Neural progenitor cell (in vitro differentiated cells): ENCODE measurements around the gene PTX4. TPM values are rescaled to one million over a fixed set of nuclear protein-coding genes. Genes with fewer than 3 reads are reported as not detected.
A peak's percentile ranks its signal among the peaks of the same experiment; 100 is the strongest.

Experiments
- DNase-seq: peaks from one replicate; pipeline ENCODE4 v3.0.0-alpha.2; 2016; ENCODE audit warnings: low spot score
- H2AFZ ChIP-seq: fragments of 200-600 bp; sonication (generic); replicated peaks from 2 replicates; pipeline ENCODE4 v1.6.1; 2016; ENCODE audit warnings: antibody characterized with exemption
- H3F3A ChIP-seq: fragments of 200-600 bp; sonication (generic); 2 replicates; pipeline ENCODE4 v1.6.1; 2016; ENCODE audit warnings: antibody characterized with exemption, low read depth
- H3K27ac ChIP-seq: fragments of 200-600 bp; sonication (generic); 2 replicates; pipeline ENCODE4 v1.5.1; 2016; ENCODE audit warnings: mild to moderate bottlenecking
- H3K27me3 ChIP-seq: fragments of 200-600 bp; sonication (generic); 2 replicates; pipeline ENCODE4 v1.6.1; 2016; ENCODE audit warnings: mild to moderate bottlenecking, moderate library complexity
- H3K36me3 ChIP-seq: fragments of 200-600 bp; sonication (generic); 2 replicates; pipeline ENCODE4 v1.5.1; 2016
- H3K4me1 ChIP-seq: fragments of 200-600 bp; sonication (generic); 2 replicates; pipeline ENCODE4 v1.6.1; 2016; ENCODE audit warnings: mixed run types
- H3K4me2 ChIP-seq: fragments of 200-600 bp; sonication (generic); 2 replicates; pipeline ENCODE4 v1.6.1; 2016
- H3K4me3 ChIP-seq: fragments of 200-600 bp; sonication (generic); 2 replicates; pipeline ENCODE4 v1.5.1; 2016
- H3K79me2 ChIP-seq: fragments of 200-600 bp; sonication (generic); 2 replicates; pipeline ENCODE4 v1.6.1; 2016; ENCODE audit warnings: low read depth
- H3K9ac ChIP-seq: fragments of 200-600 bp; sonication (generic); 2 replicates; pipeline ENCODE4 v1.6.1; 2016
- H3K9me3 ChIP-seq: fragments of 200-600 bp; sonication (generic); 2 replicates; pipeline ENCODE4 v1.5.1; 2016; ENCODE audit warnings: low read depth
- H4K20me1 ChIP-seq: fragments of 200-600 bp; sonication (generic); 2 replicates; pipeline ENCODE4 v1.6.1; 2016; ENCODE audit warnings: low read depth
- H3K27ac Mint-ChIP-seq: 3 replicates; pipeline ENCODE4 v1.8.0; 2021; ENCODE audit warnings: mixed read lengths
- H3K27me3 Mint-ChIP-seq: 2 replicates; pipeline ENCODE4 v1.8.0; 2022; ENCODE audit warnings: low read depth, mild to moderate bottlenecking, inconsistent platforms, moderate library complexity, mixed read lengths; ENCODE audit not compliant: insufficient read depth
- H3K36me3 Mint-ChIP-seq: 3 replicates; pipeline ENCODE4 v1.8.0; 2021; ENCODE audit warnings: mixed read lengths
- H3K4me1 Mint-ChIP-seq: 3 replicates; pipeline ENCODE4 v1.8.0; 2021; ENCODE audit warnings: mixed read lengths
- H3K4me3 Mint-ChIP-seq: 3 replicates; pipeline ENCODE4 v1.8.0; 2021; ENCODE audit warnings: mild to moderate bottlenecking, moderate library complexity, mixed read lengths
- H3K9me3 Mint-ChIP-seq: 3 replicates; pipeline ENCODE4 v1.8.0; 2020; ENCODE audit warnings: mixed read lengths
- CTCF ChIP-seq: fragments of 200-600 bp; sonication (generic); IDR thresholded peaks from 2 replicates; pipeline ENCODE4 v1.5.1; 2017; ENCODE audit warnings: antibody characterized with exemption, mild to moderate bottlenecking
- EZH2 ChIP-seq: fragments of 200-600 bp; sonication (generic); IDR thresholded peaks from 2 replicates; pipeline ENCODE4 v1.6.1; 2017; ENCODE audit warnings: antibody characterized with exemption, mild to moderate bottlenecking, moderate library complexity
- EZH2phosphoT487 ChIP-seq: fragments of 200-600 bp; sonication (generic); IDR thresholded peaks from 2 replicates; pipeline ENCODE4 v1.6.1; 2017; ENCODE audit warnings: antibody characterized with exemption
- total RNA-seq: library from RNA; depleted of rRNA; stranded (reverse); fragments of >200 nt; gene quantifications from 2 replicates; pipeline ENCODE4 v1.2.3, GENCODE V29; 2015; ENCODE audit warnings: low replicate concordance

PTX4 gene
- total RNA-seq, 1 donor from 2014 or later, result not detected

DNA sequence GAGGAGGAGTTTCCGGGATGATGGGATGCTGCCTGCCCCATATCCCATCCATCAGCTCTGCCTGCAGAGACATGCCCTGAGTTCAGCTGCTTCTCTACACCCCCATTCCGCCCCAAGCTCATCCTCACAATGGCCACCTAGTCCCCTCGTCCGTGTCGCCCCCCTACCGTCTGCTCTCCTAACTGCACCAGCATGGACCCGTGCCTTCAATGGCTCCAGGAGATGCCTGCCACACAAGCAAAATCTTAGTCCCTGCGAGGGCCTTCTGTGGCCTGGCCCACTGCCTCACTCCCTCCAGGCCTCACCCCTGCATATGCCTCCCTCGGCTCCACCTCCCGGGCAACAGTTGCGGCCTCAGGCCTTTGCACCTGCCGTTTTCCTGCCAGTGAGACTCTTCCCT lies 2.6 kb upstream of the PTX4 start:
- no peaks in the 10 kb centered on the region for H3K9me3 Mint-ChIP-seq

GRCh38 chr16:1489077-1489476 lies 333 bp upstream of the PTX4 start:
- H3K4me2 ChIP-seq, result no peak overlapping the region
- H3K36me3 ChIP-seq, result no peaks in the 10 kb centered on the region
- H3K4me1 ChIP-seq, result peaks cover 7% of the 10 kb centered on the region
- Mint-ChIP-seq H3K9me3 (no peaks in the 10 kb centered on the region), H3K36me3 (no peaks in the 10 kb centered on the region), H3K27ac (peak overlapping the region; percentile 81), H3K4me3 (no peak overlapping the region), H3K4me1 (peaks cover 7% of the 10 kb centered on the region), H3K27me3 (peaks cover 4% of the 10 kb centered on the region)
- H3K9me3 ChIP-seq, result no peaks in the 10 kb centered on the region
- peaks cover 11% of the 10 kb centered on the region for H3F3A ChIP-seq
- H4K20me1 ChIP-seq, result peaks cover 4% of the 10 kb centered on the region
- H3K27me3 ChIP-seq, result peaks cover 7% of the 10 kb centered on the region
- no peak overlapping the region for H3K27ac ChIP-seq
- H3K9ac ChIP-seq, result peak overlapping the region; percentile 49
- H2AFZ ChIP-seq, result no peak overlapping the region
- TF ChIP-seq EZH2 (no peak), EZH2phosphoT487 (no peak), CTCF (no peak)
- DNase-seq, result no peak
- no peak overlapping the region for H3K4me3 ChIP-seq
- H3K79me2 ChIP-seq, result peaks cover 8% of the 10 kb centered on the region

More for the DNA sequence above, 2.6 kb upstream of the PTX4 start:
- Mint-ChIP-seq H3K36me3 (no peaks in the 10 kb centered on the region), H3K4me3 (peak overlapping the region; percentile 8), H3K4me1 (peaks cover 7% of the 10 kb centered on the region), H3K27me3 (no peaks in the 10 kb centered on the region), H3K27ac (no peak overlapping the region)
- Histone ChIP-seq H3K4me2 (no peak overlapping the region), H4K20me1 (peaks cover 12% of the 10 kb centered on the region), H3K27ac (no peak overlapping the region), H3F3A (peaks cover 11% of the 10 kb centered on the region), H3K4me1 (peaks cover 10% of the 10 kb centered on the region), H3K36me3 (no peaks in the 10 kb centered on the region), H3K79me2 (peaks cover 23% of the 10 kb centered on the region), H3K9me3 (no peaks in the 10 kb centered on the region), H3K9ac (no peak overlapping the region), H3K4me3 (no peak overlapping the region), H3K27me3 (no peaks in the 10 kb centered on the region), H2AFZ (no peak overlapping the region)
- DNase-seq, result no peak
- TF ChIP-seq EZH2phosphoT487 (no peak), CTCF (no peak), EZH2 (no peak)

DNA sequence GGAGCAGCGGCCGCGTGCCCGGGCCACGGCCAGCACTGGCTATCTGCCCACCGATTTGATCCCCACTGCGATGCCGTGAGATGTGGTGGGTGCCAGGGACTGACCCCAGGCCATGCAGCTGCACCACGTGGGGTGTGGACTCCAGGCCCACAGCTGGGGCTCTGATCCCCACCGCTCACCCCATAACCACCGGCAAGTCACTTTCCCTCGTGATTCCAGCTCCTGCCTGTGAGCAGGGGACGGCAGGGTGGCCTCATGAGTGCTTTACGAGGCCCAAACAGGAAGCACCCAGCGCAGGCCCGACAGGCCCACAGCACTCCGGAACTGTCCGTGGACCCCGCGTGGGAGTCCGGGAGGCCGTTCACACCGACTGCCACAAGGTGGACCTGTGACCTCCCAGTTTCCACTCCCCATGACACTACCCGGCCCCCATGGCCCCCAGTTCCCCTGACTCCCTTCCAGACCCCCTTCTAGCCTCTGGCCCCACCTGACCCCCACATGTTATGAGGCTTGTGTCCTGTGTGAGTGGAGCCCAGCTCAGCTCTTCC lies 616 bp downstream of the PTX4 start:
- peaks cover 16% of the 10 kb centered on the region for H3K27me3 ChIP-seq
- no peak overlapping the region for H3K27ac ChIP-seq
- H3K4me2 ChIP-seq, result no peak overlapping the region
- Mint-ChIP-seq H3K4me3 (no peak overlapping the region), H3K4me1 (peaks cover 7% of the 10 kb centered on the region), H3K9me3 (no peaks in the 10 kb centered on the region), H3K27me3 (peaks cover 4% of the 10 kb centered on the region), H3K27ac (no peak overlapping the region), H3K36me3 (no peaks in the 10 kb centered on the region)
- no peaks in the 10 kb centered on the region for H3K79me2 ChIP-seq
- peak overlapping the region; percentile 49 for H3K9ac ChIP-seq
- H3K4me1 ChIP-seq, result peaks cover 4% of the 10 kb centered on the region
- no peak overlapping the region for H2AFZ ChIP-seq
- DNase-seq, result no peak
- no peak overlapping the region for H3K4me3 ChIP-seq
- H4K20me1 ChIP-seq, result no peaks in the 10 kb centered on the region
- H3K9me3 ChIP-seq, result no peaks in the 10 kb centered on the region
- H3F3A ChIP-seq, result peaks cover 8% of the 10 kb centered on the region
- TF ChIP-seq CTCF (no peak), EZH2phosphoT487 (no peak), EZH2 (no peak)
- H3K36me3 ChIP-seq, result no peaks in the 10 kb centered on the region
